Sciatic nerve (tissue), 2 donors: ENCODE data around the gene AP1B1. TPM values are rescaled to one million over a fixed set of nuclear protein-coding genes. Genes with fewer than 3 reads are reported as not detected.

Experiments
- ATAC-seq: fragments of 200-7000 bp; cut with Tn5 transposase; one replicate; pipeline ENCODE4 v1.9.1; 2020; ENCODE audit warnings: mild to moderate bottlenecking, moderate library complexity
- DNase-seq: peaks from one replicate; pipeline ENCODE4 v3.0.0-alpha.2; 2020; ENCODE audit warnings: low spot score
- intact Hi-C: fragments of 100-400 bp; cut with DNase I; formaldehyde crosslinking; loops from one replicate; pipeline ENCODE4 v1.14.2; 2022
- microRNA-seq: library from miRNA; unstranded; fragments of <30 nt; microRNA quantifications from one replicate; pipeline ENCODE4 v1.2.0, GENCODE V29; 2020
- total RNA-seq: library from RNA; stranded (reverse); fragmentation: NEBNext Ultra II Directional; extraction: Animal tissue kit (Norgen Biotek cat#: 25700); gene quantifications from one replicate; pipeline ENCODE4 v1.2.1, GENCODE V29; 2021
- donor health status: DM: no; HTN: no; CAD: no.
- donor health status: DM: no; HTN: no; CAD: no.

The AP1B1 gene
- total RNA-seq, 1 donor from 2014 or later = 47.1 TPM

GRCh38 chr22:29290061-29290460 lies 98.3 kb downstream of the AP1B1 start:
- ATAC-seq (no peak), DNase-seq (no peak)
- intact Hi-C loops = no loop called here

- DNase-seq (no peak), ATAC-seq (no peak)
- intact Hi-C loops = no loop called here
Observed at GRCh38 chr22:29288837-29289236, 99.5 kb downstream of the AP1B1 start.

GRCh38 chr22:29284196-29284595 lies 104.2 kb downstream of the AP1B1 start:
- no peak for DNase-seq
- intact Hi-C loops = no loop called here
- no peak for ATAC-seq

GRCh38 chr22:29277927-29278326 lies 110.4 kb downstream of the AP1B1 start:
- ATAC-seq = no peak
- no peak for DNase-seq
- intact Hi-C loops = no loop called here

Small RNA genes within 50 kb of the gene (microRNA-seq; reads per million reads assigned to microRNA genes)
- gene MIR3653 = 2.9 reads per million

Other genes with a start within 250 kb of the AP1B1 start
- gene EMID1, start 182.7 kb downstream of the AP1B1 start, total RNA-seq = 3.7 TPM
- gene RHBDD3, start 120.6 kb downstream of the AP1B1 start, total RNA-seq = 18.0 TPM
- gene EWSR1, start 120.3 kb downstream of the AP1B1 start, total RNA-seq = 194 TPM
- 31.8 TPM for gene GAS2L1, start 81.9 kb downstream of the AP1B1 start, total RNA-seq
- 2.2 TPM for gene RASL10A, start 72.9 kb downstream of the AP1B1 start, total RNA-seq
- not detected for gene RFPL1, start 50.0 kb upstream of the AP1B1 start, total RNA-seq
- gene NEFH, start 91.6 kb upstream of the AP1B1 start, total RNA-seq = 1.4 TPM
- gene THOC5, start 165.2 kb upstream of the AP1B1 start, total RNA-seq = 45.4 TPM
- 17.7 TPM for gene NIPSNAP1, start 192.5 kb upstream of the AP1B1 start, total RNA-seq
- gene NF2, start 215.1 kb upstream of the AP1B1 start, total RNA-seq = 28.4 TPM